CD4-positive, alpha-beta T cell treated with Interferon gamma for 1 hour (primary cell): ENCODE results near the gene IFNA2.
"Not testable (repeated sequence)": the region's sequence is repeated elsewhere in the genome, so short reads cannot be mapped to it uniquely, and the experiment has no call there.

Experiments used
- DNase-seq: peaks from one replicate; pipeline ENCODE4 v3.0.0-alpha.2; 2020

The IFNA2 gene

DNA sequence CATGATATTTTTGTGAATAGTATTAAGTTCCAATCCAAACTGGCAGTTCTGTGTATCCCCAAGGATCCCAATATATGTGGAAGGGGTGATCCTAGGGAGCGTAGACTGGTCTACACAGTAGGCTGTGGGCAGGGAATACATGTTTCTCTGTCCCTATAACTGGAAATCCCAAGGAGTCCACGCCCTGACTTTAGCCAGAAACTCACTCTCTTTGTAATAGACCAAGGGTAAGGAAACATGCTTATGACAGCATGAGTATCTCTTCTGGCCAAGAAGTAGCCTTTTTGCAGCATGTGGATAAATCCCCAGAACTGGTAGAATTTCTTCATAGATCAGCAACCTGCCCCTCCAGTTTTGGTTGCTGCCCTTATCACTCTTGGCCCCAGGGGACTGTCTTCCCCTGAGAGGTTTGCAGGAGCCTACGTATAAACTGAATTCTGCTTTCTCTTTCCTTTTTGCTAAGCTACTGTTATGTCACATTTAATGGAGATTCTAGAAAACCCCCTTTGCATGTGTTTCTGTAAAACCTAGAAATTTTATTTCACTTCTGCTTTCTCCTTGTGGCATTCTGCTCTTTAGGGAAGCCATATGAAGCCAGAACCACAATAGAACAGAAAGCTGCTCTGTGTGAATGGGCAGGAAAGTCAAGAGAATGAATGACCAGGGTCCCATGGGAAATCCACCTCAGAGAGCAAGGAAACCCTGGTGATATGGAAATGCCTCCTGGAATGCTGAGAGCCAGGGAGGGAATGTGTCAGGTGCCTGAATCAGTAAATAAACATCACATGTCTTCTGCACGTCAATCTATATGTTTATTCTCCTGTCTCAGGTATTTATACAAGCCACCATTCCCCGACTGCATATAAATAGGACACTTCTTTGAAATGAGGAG is 3.5 kb downstream of the IFNA2 start:
- DNase-seq, result peak; percentile 66

DNA sequence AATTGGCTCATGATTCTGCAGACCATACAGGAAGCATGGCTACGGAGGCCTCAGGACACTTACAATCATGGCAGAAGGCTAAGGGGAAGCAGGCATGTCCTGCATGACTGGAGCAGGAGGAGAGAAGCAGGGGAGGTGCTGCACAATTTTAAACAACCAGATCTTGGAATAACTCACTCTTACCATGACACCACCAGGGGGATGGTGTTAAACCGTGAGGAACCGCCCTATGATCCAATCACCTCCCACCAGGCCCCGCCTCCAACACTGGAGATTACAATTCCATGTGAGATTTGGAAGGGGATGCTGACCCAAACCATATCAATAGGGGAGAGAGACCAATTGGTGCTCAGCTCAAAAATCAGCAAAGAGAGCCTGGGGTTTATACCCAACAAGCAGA is 13.7 kb downstream of the IFNA2 start:
- DNase-seq, result not testable (repeated sequence)

DNA sequence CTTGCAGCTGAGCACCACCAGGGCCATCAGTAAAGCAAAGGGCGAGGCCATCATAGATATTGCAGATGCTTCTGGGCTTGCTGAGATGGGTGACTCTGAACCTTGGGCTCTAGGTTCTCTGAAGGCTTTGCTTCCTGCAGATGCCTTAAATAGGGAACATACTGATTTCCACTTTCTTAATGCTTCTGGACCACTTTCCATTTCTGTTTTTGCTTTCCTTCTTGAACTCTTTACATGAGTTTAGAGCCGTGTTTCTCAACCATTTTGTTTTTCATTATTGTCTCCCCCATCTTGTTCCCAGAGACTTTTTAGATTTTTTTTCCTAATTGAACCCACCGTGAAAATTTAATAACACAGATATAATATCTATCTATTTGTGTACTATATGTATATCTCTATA is 17.2 kb downstream of the IFNA2 start, which contains the start of gene IFNA13:
IFNA13 (minus strand) TSS at position 101 of the 400 bp plus-strand sequence; CDS start at position 54, 47 bp downstream.
- no peak for DNase-seq

DNA sequence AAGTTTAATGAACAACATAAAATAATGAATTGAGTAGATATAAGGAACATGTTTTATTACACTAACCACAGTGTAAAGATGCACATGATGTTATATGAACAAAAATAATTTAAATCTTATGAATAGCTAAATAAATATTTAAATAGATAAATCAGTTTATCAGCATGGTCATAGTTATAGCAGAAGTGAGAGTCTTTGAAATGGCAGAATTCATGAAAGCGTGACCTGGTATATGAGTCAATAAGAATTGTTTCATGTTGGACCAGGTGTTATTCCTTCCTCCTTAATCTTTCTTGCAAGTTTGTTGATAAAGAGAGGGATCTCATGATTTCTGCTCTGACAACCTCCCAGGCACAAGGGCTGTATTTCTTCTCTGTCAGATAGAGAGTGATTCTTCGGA is 18.0 kb downstream of the IFNA2 start:
- DNase-seq, result not testable (repeated sequence)

DNA sequence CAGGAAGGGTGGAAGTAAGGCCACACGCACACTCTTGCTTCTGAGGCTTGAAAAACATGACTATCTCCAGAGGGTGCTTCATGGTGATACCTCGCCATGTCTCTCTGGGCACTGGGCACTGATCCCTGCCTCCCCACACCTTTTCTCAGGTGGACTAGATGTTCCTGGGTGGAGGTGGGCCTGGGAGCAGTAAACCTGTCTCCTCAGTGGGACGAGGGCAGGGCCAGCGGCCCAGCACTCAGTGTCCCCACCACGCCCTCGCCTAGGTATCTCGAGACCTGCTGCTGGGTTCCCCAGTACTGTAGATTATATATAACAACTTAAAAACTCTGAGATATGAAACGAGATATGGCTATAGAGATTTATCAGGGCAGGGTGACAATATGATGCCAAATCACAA is 22.9 kb downstream of the IFNA2 start:
- DNase-seq, result no peak

DNA sequence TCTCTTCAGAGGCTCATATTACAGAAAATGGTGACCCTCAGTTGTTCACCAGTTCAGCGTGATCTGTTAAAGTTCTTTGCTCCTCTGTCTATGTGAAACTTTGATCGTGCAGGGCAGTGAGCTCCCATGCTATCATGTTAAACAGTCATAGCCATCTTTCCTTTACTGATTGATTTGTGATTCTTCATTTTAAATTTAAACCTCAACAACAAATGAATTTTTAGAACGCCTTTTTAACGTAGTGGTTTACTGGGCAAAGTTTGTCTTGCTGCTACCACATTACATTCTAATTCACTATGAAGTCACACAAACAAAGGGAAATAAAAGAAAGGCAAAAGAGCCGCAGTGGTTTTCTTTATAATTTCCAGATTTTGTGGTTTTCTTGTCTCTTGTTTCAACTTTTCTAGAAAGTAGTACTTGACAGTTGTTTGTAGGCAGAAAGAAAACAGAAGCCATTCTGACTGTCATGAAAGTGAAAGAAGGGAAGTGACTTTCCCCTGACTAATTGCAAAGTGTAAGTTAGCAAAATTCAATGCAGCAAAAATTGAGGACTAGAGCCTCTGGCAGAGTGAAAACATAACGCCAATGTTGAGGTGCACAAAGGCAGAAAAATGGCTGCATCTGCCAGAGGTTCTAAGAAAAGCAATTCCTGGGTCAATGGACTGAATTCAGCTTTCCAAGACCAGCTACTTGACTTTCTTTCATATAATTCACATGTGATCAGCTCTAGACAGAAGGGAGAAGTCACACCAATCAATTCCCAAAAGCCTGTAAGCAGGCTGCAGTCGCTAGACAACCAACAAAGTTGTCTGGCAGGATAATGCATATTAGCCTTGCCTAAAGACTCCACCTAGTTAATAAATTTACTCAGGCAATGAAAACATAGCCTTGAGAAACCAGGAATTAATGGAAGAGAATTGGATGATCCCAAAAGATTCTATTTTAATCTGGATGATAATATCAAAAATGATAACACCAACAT is 27.4 kb downstream of the IFNA2 start:
- no peak for DNase-seq

DNA sequence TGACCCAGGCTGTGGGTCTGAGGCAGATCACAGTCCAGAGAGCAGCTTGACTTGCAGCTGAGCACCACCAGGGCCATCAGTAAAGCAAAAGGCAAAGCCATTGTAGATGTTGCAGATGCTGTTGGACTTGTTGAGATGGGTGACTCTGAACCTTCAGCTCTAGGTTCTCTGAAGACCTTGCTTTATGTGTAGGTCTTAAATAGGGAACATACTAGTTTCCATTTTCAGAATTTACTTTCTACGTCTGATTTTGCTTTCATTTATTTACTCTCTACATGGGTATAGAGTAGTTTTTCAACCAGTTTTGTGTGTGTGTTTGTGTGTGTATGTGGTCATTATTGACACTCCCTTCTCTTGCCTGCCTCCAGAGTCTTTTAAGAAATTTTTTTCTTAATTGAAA is 34.4 kb downstream of the IFNA2 start, which contains the start of gene IFNA6:
IFNA6 (minus strand) TSS at position 101 of the 400 bp plus-strand sequence; CDS start at position 101, 0 bp downstream.
- DNase-seq, result no peak

DNA sequence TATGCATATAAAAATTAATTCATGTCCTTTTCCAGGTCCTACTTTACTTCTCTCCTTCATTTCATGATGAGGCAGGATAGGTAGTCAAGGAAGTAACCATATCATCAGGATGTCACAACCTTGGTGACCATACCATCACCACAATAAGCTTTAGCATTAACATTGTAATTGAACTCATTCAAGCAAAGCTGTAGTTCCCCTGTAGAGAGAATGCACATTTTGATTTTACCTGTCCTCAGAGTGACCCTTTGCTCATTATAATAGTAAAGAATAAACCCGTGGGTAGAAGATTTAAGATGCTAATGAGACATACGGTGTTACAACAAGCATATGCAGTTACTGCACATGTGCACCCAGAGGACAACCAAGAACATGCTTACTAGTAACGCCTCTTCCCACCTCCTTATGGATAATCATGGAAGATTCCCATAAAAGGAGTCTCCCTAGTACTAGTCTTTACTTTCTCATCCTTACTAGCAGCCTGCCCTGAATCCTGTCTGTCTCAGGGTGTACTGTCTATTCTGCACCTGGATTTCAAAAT is 36.7 kb downstream of the IFNA2 start:
- DNase-seq, result no peak

DNA sequence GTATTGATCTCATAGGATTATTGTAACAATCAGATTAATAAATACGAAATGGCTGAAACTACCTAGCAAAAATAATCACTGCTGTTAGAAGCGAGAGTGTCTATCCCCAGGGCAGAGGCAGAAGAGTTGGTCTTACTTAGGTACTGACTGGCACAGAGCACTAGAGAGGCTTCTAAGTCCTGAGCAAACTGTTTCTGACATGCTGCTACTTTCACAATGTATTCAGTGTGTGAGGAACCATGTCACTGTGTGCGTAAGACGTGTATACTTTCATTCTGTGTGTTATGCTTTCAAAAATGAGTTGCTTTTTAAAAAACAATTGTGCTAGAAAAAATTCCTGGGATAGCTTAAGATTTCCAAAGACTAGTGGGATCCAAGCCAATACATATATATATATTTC is 44.5 kb downstream of the IFNA2 start:
- no peak for DNase-seq

DNA sequence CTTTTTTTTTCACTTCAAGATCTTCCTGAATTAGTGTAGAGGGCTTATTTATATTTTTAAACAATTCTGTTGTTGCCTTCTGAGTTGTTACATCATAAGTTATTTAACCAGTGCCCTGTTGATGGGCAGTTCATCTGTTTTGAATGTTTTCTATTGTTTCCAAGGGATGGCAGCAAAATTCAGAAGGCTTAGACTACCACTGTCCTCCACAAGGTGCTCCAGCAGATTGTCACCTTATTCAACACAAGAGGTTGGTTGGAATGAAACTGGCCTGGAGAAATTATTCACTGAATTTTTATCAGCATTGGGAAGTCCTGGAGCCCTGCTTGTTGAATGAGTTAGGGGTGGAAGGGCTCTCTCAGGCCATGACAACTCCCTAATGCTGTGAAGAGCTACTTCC is 48.7 kb downstream of the IFNA2 start:
- DNase-seq, result no peak

DNA sequence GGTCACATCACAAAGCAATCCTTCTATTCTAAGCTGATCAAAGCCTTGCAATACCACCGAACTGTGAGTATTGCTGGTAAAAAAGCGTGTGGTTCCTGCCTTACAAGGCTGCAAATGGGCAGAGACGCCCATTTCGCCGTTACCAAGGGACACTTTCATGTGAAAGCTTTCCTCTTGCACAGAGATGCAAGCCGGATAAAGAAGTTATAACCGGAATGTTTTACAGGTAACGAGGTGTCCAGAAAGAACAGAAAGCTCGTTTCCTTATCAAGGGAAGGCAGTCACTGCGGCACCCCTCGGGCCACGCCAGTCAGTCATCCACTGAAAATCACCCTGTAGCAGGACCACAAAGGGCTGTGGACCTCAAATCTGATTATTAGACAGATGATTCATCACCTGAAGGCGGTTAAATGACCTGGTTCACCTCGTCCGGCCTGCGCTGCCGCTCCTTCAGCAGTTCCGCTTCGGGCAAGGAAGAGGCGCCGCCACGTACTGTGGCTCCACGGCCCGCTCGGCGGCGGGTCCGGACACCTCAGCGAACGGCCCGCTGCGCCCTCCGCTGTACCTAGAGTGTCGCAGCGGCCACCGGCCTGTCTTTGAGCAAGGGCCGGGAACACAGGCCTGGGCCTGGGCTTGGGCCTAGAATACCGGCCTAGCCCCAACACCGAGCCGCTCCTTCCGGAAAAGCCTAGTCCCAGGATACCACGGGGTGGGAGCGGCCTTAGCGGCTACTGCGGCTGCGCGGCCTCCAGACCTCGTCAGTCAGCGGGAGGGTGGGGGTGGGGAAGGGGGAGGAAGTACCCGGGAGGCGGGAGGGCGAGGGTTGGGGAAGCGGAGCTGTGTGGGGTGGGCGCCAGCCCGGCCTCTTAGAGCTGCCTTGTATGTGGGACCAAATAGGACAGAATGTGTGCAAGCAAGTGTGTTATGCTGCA is 50.2 kb downstream of the IFNA2 start, which contains the start of gene KLHL9:
KLHL9 (minus strand) TSS at position 704 of the 932 bp plus-strand sequence; CDS start at position 159, 545 bp downstream.
- DNase-seq, result peak; percentile 87
